WTC11 (cell line): ENCODE data around the gene SLC6A15. TPM values are rescaled to one million over a fixed set of nuclear protein-coding genes. Genes with fewer than 3 reads are reported as not detected.

Experiments used
- ATAC-seq: fragments of 200-7000 bp; cut with Tn5 transposase; 2 replicates; pipeline ENCODE4 v1.10.0; 2021; ENCODE audit warnings: mild to moderate bottlenecking, moderate library complexity
- CTCF ChIA-PET: fragments of 300-600 bp; sonication (Branson Sonifier 250); formaldehyde crosslinking; loops from one replicate; lab custom pipeline; 2021; ENCODE audit warnings: antibody characterized with exemption; lab: Charles Lee
- POLR2A ChIA-PET: fragments of 350-600 bp; sonication (Branson Sonifier 250); formaldehyde crosslinking; loops from one replicate; lab custom pipeline; 2021; ENCODE audit warnings: antibody characterized with exemption; lab: Charles Lee
- DNase-seq: peaks from one replicate; pipeline ENCODE4 v3.0.0; 2021; ENCODE audit warnings: low spot score
- H3K27ac Mint-ChIP-seq: 2 replicates; pipeline ENCODE4 v1.8.0; 2021; ENCODE audit warnings: mixed read lengths
- H3K27me3 Mint-ChIP-seq: 2 replicates; pipeline ENCODE4 v1.8.0; 2021; ENCODE audit warnings: low read depth, mild to moderate bottlenecking, moderate library complexity, mixed read lengths
- H3K36me3 Mint-ChIP-seq: 2 replicates; pipeline ENCODE4 v1.8.0; 2021; ENCODE audit warnings: mixed read lengths
- H3K4me1 Mint-ChIP-seq: 2 replicates; pipeline ENCODE4 v1.8.0; 2022; ENCODE audit warnings: mixed read lengths
- H3K4me3 Mint-ChIP-seq: 2 replicates; pipeline ENCODE4 v1.8.0; 2021; ENCODE audit warnings: mild to moderate bottlenecking, moderate library complexity, mixed read lengths
- H3K9me3 Mint-ChIP-seq: 2 replicates; pipeline ENCODE4 v1.8.0; 2021; ENCODE audit warnings: mixed read lengths
- ATF6 ChIP-seq: sonication (generic); formaldehyde crosslinking; IDR thresholded peaks from 2 replicates; pipeline ENCODE4 v1.8.1; 2023; ENCODE audit warnings: mild to moderate bottlenecking, missing genetic modification reagents
- CBFB ChIP-seq: sonication (generic); formaldehyde crosslinking; IDR thresholded peaks from 2 replicates; pipeline ENCODE4 v1.8.1; 2022; ENCODE audit warnings: mild to moderate bottlenecking, low read depth, missing genetic modification reagents
- CDX4 ChIP-seq: fragments of 250-450 bp; sonication (Bioruptor Pico); IDR thresholded peaks from 2 replicates; pipeline ENCODE4 v1.9.0; 2021; ENCODE audit warnings: moderate library complexity, mild to moderate bottlenecking, inconsistent platforms, borderline replicate concordance
- CREB1 ChIP-seq: sonication (generic); formaldehyde crosslinking; IDR thresholded peaks from 2 replicates; pipeline ENCODE4 v1.8.0; 2023; ENCODE audit warnings: mild to moderate bottlenecking, missing genetic modification reagents
- ELF4 ChIP-seq: sonication (generic); formaldehyde crosslinking; IDR thresholded peaks from 2 replicates; pipeline ENCODE4 v1.8.1; 2022; ENCODE audit warnings: low read depth, mild to moderate bottlenecking, moderate library complexity, missing genetic modification reagents
- EMX1 ChIP-seq: fragments of 250-450 bp; sonication (Bioruptor Pico); IDR thresholded peaks from 2 replicates; pipeline ENCODE4 v1.8.0; 2021; ENCODE audit warnings: mild to moderate bottlenecking
- ERG ChIP-seq: fragments of 250-450 bp; sonication (Bioruptor Pico); IDR thresholded peaks from 2 replicates; pipeline ENCODE4 v1.8.0; 2021; ENCODE audit warnings: mild to moderate bottlenecking
- GABPB1 ChIP-seq: sonication (generic); formaldehyde crosslinking; IDR thresholded peaks from 2 replicates; pipeline ENCODE4 v1.8.1; 2023; ENCODE audit warnings: mild to moderate bottlenecking, missing genetic modification reagents
- HMGA2 ChIP-seq: fragments of 250-450 bp; sonication (Bioruptor Pico); IDR thresholded peaks from 2 replicates; pipeline ENCODE4 v1.4.0; 2021; ENCODE audit warnings: mild to moderate bottlenecking, moderate library complexity
- MLX ChIP-seq: sonication (generic); formaldehyde crosslinking; IDR thresholded peaks from 2 replicates; pipeline ENCODE4 v1.8.1; 2023; ENCODE audit warnings: mild to moderate bottlenecking, missing genetic modification reagents, moderate library complexity
- NFE2L1 ChIP-seq: sonication (generic); formaldehyde crosslinking; IDR thresholded peaks from 2 replicates; pipeline ENCODE4 v1.8.1; 2023; ENCODE audit warnings: missing genetic modification reagents
- NFYB ChIP-seq: sonication (generic); formaldehyde crosslinking; conservative IDR thresholded peaks from 2 replicates; pipeline ENCODE4 v1.8.0; 2022; ENCODE audit warnings: low read depth, missing genetic modification reagents
- NR3C1 ChIP-seq: sonication (generic); formaldehyde crosslinking; conservative IDR thresholded peaks from 2 replicates; pipeline ENCODE4 v1.8.1; 2023; ENCODE audit warnings: low read depth, mild to moderate bottlenecking, missing genetic modification reagents
- PRRX2 ChIP-seq: fragments of 250-450 bp; sonication (Bioruptor Pico); IDR thresholded peaks from 2 replicates; pipeline ENCODE4 v1.8.0; 2021; ENCODE audit warnings: mild to moderate bottlenecking
- RELA ChIP-seq: sonication (generic); formaldehyde crosslinking; IDR thresholded peaks from 2 replicates; pipeline ENCODE4 v1.8.1; 2022; ENCODE audit warnings: missing genetic modification reagents, mild to moderate bottlenecking, borderline replicate concordance
- RORB ChIP-seq: fragments of 250-450 bp; sonication (Bioruptor Pico); IDR thresholded peaks from 2 replicates; pipeline ENCODE4 v1.9.0; 2021; ENCODE audit warnings: mild to moderate bottlenecking
- USF1 ChIP-seq: sonication (generic); formaldehyde crosslinking; IDR thresholded peaks from 2 replicates; pipeline ENCODE4 v1.8.0; 2022; ENCODE audit warnings: mild to moderate bottlenecking, missing genetic modification reagents
- ZBTB21 ChIP-seq: sonication (generic); formaldehyde crosslinking; IDR thresholded peaks from 2 replicates; pipeline ENCODE4 v1.8.1; 2023; ENCODE audit warnings: mild to moderate bottlenecking, missing genetic modification reagents, borderline replicate concordance
- ZNF219 ChIP-seq: sonication (generic); formaldehyde crosslinking; IDR thresholded peaks from 2 replicates; pipeline ENCODE4 v1.8.0; 2023; ENCODE audit warnings: missing genetic modification reagents, mild to moderate bottlenecking, borderline replicate concordance
- ZNF232 ChIP-seq: sonication (generic); formaldehyde crosslinking; IDR thresholded peaks from 2 replicates; pipeline ENCODE4 v1.8.0; 2022; ENCODE audit warnings: mild to moderate bottlenecking, missing genetic modification reagents
- ZNF317 ChIP-seq: sonication (generic); formaldehyde crosslinking; IDR thresholded peaks from 2 replicates; pipeline ENCODE4 v1.8.1; 2023; ENCODE audit warnings: low read depth, mild to moderate bottlenecking, moderate library complexity, missing genetic modification reagents, borderline replicate concordance
- ZNF416 ChIP-seq: fragments of 250-450 bp; sonication (Bioruptor Pico); IDR thresholded peaks from 2 replicates; pipeline ENCODE4 v1.9.0; 2021; ENCODE audit warnings: mild to moderate bottlenecking, inconsistent platforms
- ZNF423 ChIP-seq: fragments of 250-450 bp; sonication (Bioruptor Pico); IDR thresholded peaks from 2 replicates; pipeline ENCODE4 v2.1.2; 2022; ENCODE audit warnings: mild to moderate bottlenecking, moderate library complexity
- ZNF425 ChIP-seq: fragments of 250-450 bp; sonication (Bioruptor Pico); conservative IDR thresholded peaks from 2 replicates; pipeline ENCODE4 v1.9.0; 2021; ENCODE audit warnings: mild to moderate bottlenecking
- ZNF512 ChIP-seq: sonication (generic); formaldehyde crosslinking; IDR thresholded peaks from 2 replicates; pipeline ENCODE4 v1.8.1; 2022; ENCODE audit warnings: missing genetic modification reagents, borderline replicate concordance
- total RNA-seq: library from RNA; stranded (reverse); gene quantifications from 3 replicates; pipeline ENCODE4 v1.2.3, GENCODE V29; 2021

The SLC6A15 gene
- total RNA-seq, 1 experiment from 2014 or later, result 27.0 TPM

- no peak for TF ChIP-seq MLX (CRISPR knock-in tag)
- no peak for TF ChIP-seq ZNF425 (CRISPR knock-in tag)
- no peak for TF ChIP-seq NFYB (CRISPR knock-in tag)
- no peak for TF ChIP-seq ZNF416 (CRISPR knock-in tag)
- no peak for TF ChIP-seq GABPB1
- TF ChIP-seq ZNF423 (CRISPR knock-in tag), result no peak
These were observed 50.4 kb downstream of the SLC6A15 start (continued) for GRCh38 chr12:84862186-84862585.

- ATAC-seq (no peak), DNase-seq (no peak)
- H3K27me3 Mint-ChIP-seq, result no peaks in the 10 kb centered on the region
- H3K4me1 Mint-ChIP-seq, result peaks cover 3% of the 10 kb centered on the region; the same call in 1 of the 2 replicates
- CTCF ChIA-PET, result no interaction called here
- TF ChIP-seq CREB1 (CRISPR knock-in tag) (no peak), ZNF232 (no peak), ZNF423 (CRISPR knock-in tag) (no peak), USF1 (CRISPR knock-in tag) (no peak), HMGA2 (CRISPR knock-in tag) (no peak), ERG (CRISPR knock-in tag) (no peak), CBFB (CRISPR knock-in tag) (no peak), NR3C1 (CRISPR knock-in tag) (no peak), ZNF512 (CRISPR knock-in tag) (no peak), ZNF219 (CRISPR knock-in tag) (no peak), NFE2L1 (CRISPR knock-in tag) (no peak), MLX (CRISPR knock-in tag) (no peak)
- POLR2A ChIA-PET, result interaction anchor here (0.6 kb wide), 1 partner anchor 194 kb away, joined by 3 read pairs; no protein-coding TSS in a partner anchor
- no peak overlapping the region for H3K4me3 Mint-ChIP-seq
- H3K36me3 Mint-ChIP-seq, result peaks cover 2% of the 10 kb centered on the region; the same call in 1 of the 2 replicates
- H3K27ac Mint-ChIP-seq, result no peak overlapping the region
- H3K9me3 Mint-ChIP-seq, result no peaks in the 10 kb centered on the region
These were observed 51.9 kb downstream of the SLC6A15 start for GRCh38 chr12:84860718-84861117.

- Mint-ChIP-seq H3K9me3 (no peaks in the 10 kb centered on the region), H3K4me3 (no peak overlapping the region), H3K36me3 (no peaks in the 10 kb centered on the region), H3K4me1 (peaks cover 3% of the 10 kb centered on the region; the same call in 1 of the 2 replicates), H3K27me3 (no peaks in the 10 kb centered on the region), H3K27ac (no peak overlapping the region)
- ChIA-PET POLR2A (no interaction called here), CTCF (no interaction called here)
- DNase-seq (no peak), ATAC-seq (no peak)
- TF ChIP-seq PRRX2 (CRISPR knock-in tag), result no peak
- TF ChIP-seq RELA (CRISPR knock-in tag), result no peak
- TF ChIP-seq ZNF317 (CRISPR knock-in tag), result no peak
- no peak for TF ChIP-seq ZBTB21 (CRISPR knock-in tag)
- no peak for TF ChIP-seq CDX4 (CRISPR knock-in tag)
- TF ChIP-seq ELF4, result no peak
- no peak for TF ChIP-seq ATF6
- TF ChIP-seq RORB, result no peak
- TF ChIP-seq EMX1 (CRISPR knock-in tag), result no peak
These were observed 53.8 kb downstream of the SLC6A15 start for GRCh38 chr12:84858796-84859195.
